H9 (cell line): ENCODE results near the gene IFT52. TPM values are rescaled to one million over a fixed set of nuclear protein-coding genes. Genes with fewer than 3 reads are reported as not detected.

Experiments used
- DNase-seq: peaks from one replicate; pipeline ENCODE4 v3.0.0-alpha.2; 2017
- H2AFZ ChIP-seq: one replicate; pipeline ENCODE4 v1.6.1; 2013; ENCODE audit warnings: mild to moderate bottlenecking, low read length, control low read depth, moderate library complexity
- H2AK5ac ChIP-seq: 2 replicates; pipeline ENCODE4 v1.6.1; 2013; ENCODE audit warnings: low read length, control low read depth, mixed read lengths; ENCODE audit not compliant: insufficient read length
- H2BK120ac ChIP-seq: one replicate; pipeline ENCODE4 v1.6.1; 2013; ENCODE audit warnings: low read depth, mild to moderate bottlenecking, low read length, control low read depth, inconsistent platforms; ENCODE audit not compliant: poor library complexity, severe bottlenecking
- H2BK12ac ChIP-seq: 2 replicates; pipeline ENCODE4 v1.6.1; 2013; ENCODE audit warnings: low read length, control low read depth, mixed read lengths, low read depth; ENCODE audit not compliant: insufficient read length
- H2BK15ac ChIP-seq: 2 replicates; pipeline ENCODE4 v1.6.1; 2013; ENCODE audit warnings: low read depth, low read length, control low read depth
- H2BK20ac ChIP-seq: one replicate; pipeline ENCODE4 v1.6.1; 2013; ENCODE audit warnings: low read depth, mild to moderate bottlenecking, low read length, control low read depth, inconsistent platforms; ENCODE audit not compliant: poor library complexity, severe bottlenecking
- H2BK5ac ChIP-seq: 2 replicates; pipeline ENCODE4 v1.6.1; 2013; ENCODE audit warnings: low read length, control low read depth, mixed read lengths; ENCODE audit not compliant: insufficient read length
- H3K14ac ChIP-seq: 2 replicates; pipeline ENCODE4 v1.6.1; 2013; ENCODE audit warnings: low read length, control low read depth; ENCODE audit not compliant: insufficient read depth
- H3K18ac ChIP-seq: 2 replicates; pipeline ENCODE4 v1.6.1; 2013; ENCODE audit warnings: low read depth, mild to moderate bottlenecking, mixed read lengths, low read length, control low read depth; ENCODE audit not compliant: insufficient read length
- H3K23ac ChIP-seq: 2 replicates; pipeline ENCODE4 v1.6.1; 2013; ENCODE audit warnings: low read length, control low read depth, mixed read lengths, low read depth; ENCODE audit not compliant: insufficient read length
- H3K23me2 ChIP-seq: 2 replicates; pipeline ENCODE4 v1.6.1; 2013; ENCODE audit warnings: low read depth, mild to moderate bottlenecking, mixed read lengths, low read length, control low read depth; ENCODE audit not compliant: insufficient read length, poor library complexity, severe bottlenecking
- H3K27ac ChIP-seq: 2 replicates; pipeline ENCODE4 v1.5.1; 2013; ENCODE audit warnings: low read length, control low read depth, mixed read lengths, low read depth; ENCODE audit not compliant: insufficient read length
- H3K27me3 ChIP-seq: 2 replicates; pipeline ENCODE4 v1.6.1; 2013; ENCODE audit warnings: low read length, control low read depth, inconsistent platforms; ENCODE audit not compliant: insufficient read depth
- H3K4ac ChIP-seq: 2 replicates; pipeline ENCODE4 v1.6.1; 2013; ENCODE audit warnings: low read depth, mild to moderate bottlenecking, control low read depth, inconsistent platforms, low read length, moderate library complexity
- H3K4me1 ChIP-seq: 2 replicates; pipeline ENCODE4 v1.6.1; 2013; ENCODE audit warnings: low read length, control low read depth, inconsistent platforms; ENCODE audit not compliant: insufficient read depth
- H3K4me2 ChIP-seq: 2 replicates; pipeline ENCODE4 v1.6.1; 2013; ENCODE audit warnings: low read length, control low read depth, mixed read lengths; ENCODE audit not compliant: insufficient read length, insufficient read depth
- H3K56ac ChIP-seq: 2 replicates; pipeline ENCODE4 v1.6.1; 2013; ENCODE audit warnings: low read depth, mild to moderate bottlenecking, mixed read lengths, low read length, control low read depth; ENCODE audit not compliant: insufficient read length
- H3K79me1 ChIP-seq: 2 replicates; pipeline ENCODE4 v1.6.1; 2013; ENCODE audit warnings: low read depth, mild to moderate bottlenecking, moderate library complexity, low read length, control low read depth, inconsistent platforms; ENCODE audit not compliant: insufficient read depth, poor library complexity, severe bottlenecking
- H3K79me2 ChIP-seq: 2 replicates; pipeline ENCODE4 v1.6.1; 2013; ENCODE audit warnings: low read length, control low read depth, inconsistent platforms; ENCODE audit not compliant: insufficient read depth
- H3K9ac ChIP-seq: 2 replicates; pipeline ENCODE4 v1.6.1; 2013; ENCODE audit warnings: low read length, control low read depth, mixed read lengths; ENCODE audit not compliant: insufficient read length; ENCODE audit errors: extremely low read depth
- H3K9me3 ChIP-seq: one replicate; pipeline ENCODE4 v1.6.1; 2013; ENCODE audit warnings: low read depth, low read length, inconsistent platforms; ENCODE audit not compliant: control insufficient read depth
- H3T11ph ChIP-seq: one replicate; pipeline ENCODE4 v1.6.1; 2013; ENCODE audit warnings: mild to moderate bottlenecking, low read length, control low read depth, inconsistent platforms
- H4K20me1 ChIP-seq: one replicate; pipeline ENCODE4 v1.6.1; 2013; ENCODE audit not compliant: control insufficient read depth, insufficient read length, insufficient read depth
- H4K5ac ChIP-seq: 2 replicates; pipeline ENCODE4 v1.6.1; 2013; ENCODE audit warnings: low read depth, mild to moderate bottlenecking, mixed read lengths, low read length, control low read depth; ENCODE audit not compliant: insufficient read length
- H4K8ac ChIP-seq: replicated peaks from 2 replicates; pipeline ENCODE4 v1.6.1; 2013; ENCODE audit warnings: low read length, control low read depth, mixed read lengths, low read depth; ENCODE audit not compliant: insufficient read length
- H4K91ac ChIP-seq: 2 replicates; pipeline ENCODE4 v1.6.1; 2013; ENCODE audit warnings: low read depth, mild to moderate bottlenecking, moderate library complexity, mixed read lengths, low read length, control low read depth; ENCODE audit not compliant: insufficient read length
- H3K27ac Mint-ChIP-seq, 3 experiments: 2 replicates in 2 of 3; 3 replicates in 1 of 3; pipeline ENCODE4 v1.8.0; 2020 to 2021; ENCODE audit warnings: mixed read lengths in 3 of 3, mild to moderate bottlenecking in 1 of 3, moderate library complexity in 1 of 3
- H3K27me3 Mint-ChIP-seq: 2 replicates; pipeline ENCODE4 v1.8.0; 2021; ENCODE audit warnings: low read depth, mild to moderate bottlenecking, moderate library complexity, mixed read lengths
- H3K36me3 Mint-ChIP-seq, 3 experiments: 2 replicates in 2 of 3; 3 replicates in 1 of 3; pipeline ENCODE4 v1.8.0; 2020 to 2021; ENCODE audit warnings: low read depth in 3 of 3, mixed read lengths in 3 of 3; ENCODE audit not compliant: insufficient read depth in 1 of 3
- H3K4me1 Mint-ChIP-seq, 2 experiments: 2 replicates each; pipeline ENCODE4 v1.8.0; 2020; ENCODE audit warnings: mixed read lengths in 2 of 2
- H3K4me3 Mint-ChIP-seq, 2 experiments: 2 replicates in 1 of 2; 3 replicates in 1 of 2; pipeline ENCODE4 v1.8.0; 2020 to 2021; ENCODE audit warnings: mild to moderate bottlenecking in 2 of 2, mixed read lengths in 2 of 2, moderate library complexity in 1 of 2
- H3K9me3 Mint-ChIP-seq, 2 experiments: 2 replicates in 1 of 2; 3 replicates in 1 of 2; pipeline ENCODE4 v1.8.0; 2020; ENCODE audit warnings: mild to moderate bottlenecking in 2 of 2, mixed read lengths in 2 of 2, moderate library complexity in 1 of 2
- WGBS: extraction: QIAGEN DNeasy Blood & Tissue Kit; methylation state at CpG from one replicate; pipeline ENCODE4 v1.1.7; 2013; ENCODE audit warnings: missing lambda C conversion rate, low lambda C conversion rate, mixed read lengths; ENCODE audit not compliant: insufficient read length; ENCODE audit errors: extremely low coverage; 5-methylcytosine and 5-hydroxymethylcytosine counted together
- total RNA-seq: library from RNA; stranded (reverse); gene quantifications from 2 replicates; pipeline ENCODE4 v1.2.1, GENCODE V29; 2021
- TF ChIP-seq, protein P1 (sequence below): fragments of 200-600 bp; sonication (generic); conservative IDR thresholded peaks from 3 replicates; pipeline ENCODE4 v1.8.0; 2021; ENCODE audit warnings: antibody characterized with exemption, mild to moderate bottlenecking

Gene IFT52
- total RNA-seq, 1 experiment from 2014 or later = 44.5 TPM

DNA sequence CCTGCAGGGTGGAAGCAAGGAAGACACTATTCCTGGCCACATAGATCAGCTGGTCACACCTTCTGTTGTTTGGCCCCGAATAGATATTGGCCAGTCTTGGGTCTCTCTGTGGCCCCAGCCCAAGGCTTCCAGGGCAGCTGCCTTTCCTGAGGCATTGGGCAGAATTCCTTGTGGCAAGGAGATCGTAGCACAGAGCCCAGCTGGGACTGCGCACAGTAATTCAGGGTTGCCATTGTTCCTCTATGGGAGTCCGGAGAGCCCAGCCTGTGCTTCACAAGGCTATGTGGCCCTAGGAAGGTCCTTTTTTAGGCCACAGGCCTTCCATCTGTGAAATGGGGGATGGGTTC lies 25.0 kb upstream of the IFT52 start:
- Histone ChIP-seq H3K14ac (no peak overlapping the region), H3K79me2 (no peaks in the 10 kb centered on the region), H3T11ph (no peak overlapping the region), H4K8ac (no peak overlapping the region), H4K91ac (no peak overlapping the region), H2AFZ (no peak overlapping the region), H3K4me1 (no peaks in the 10 kb centered on the region), H2BK120ac (no peak overlapping the region), H2BK5ac (no peak overlapping the region), H2BK12ac (no peak overlapping the region), H3K4ac (no peak overlapping the region), H4K20me1 (no peaks in the 10 kb centered on the region), H2BK15ac (no peak overlapping the region), H3K79me1 (no peaks in the 10 kb centered on the region), H3K56ac (no peak overlapping the region), H3K23ac (no peak overlapping the region), H3K27ac (no peak overlapping the region), H4K5ac (no peak overlapping the region), H3K23me2 (no peaks in the 10 kb centered on the region), H3K9ac (no peak overlapping the region), H3K4me2 (no peak overlapping the region), H3K9me3 (no peaks in the 10 kb centered on the region), H2AK5ac (no peak overlapping the region), H2BK20ac (no peak overlapping the region), H3K18ac (no peak overlapping the region), H3K27me3 (no peaks in the 10 kb centered on the region)
- no peak for DNase-seq
- WGBS = no CpG with 5 or more reads among the region's 4 CpGs
- Mint-ChIP-seq H3K27ac (no peak overlapping the region), H3K4me3 (no peak overlapping the region), H3K4me1 (peaks cover 3% of the 10 kb centered on the region in 2 experiments; a peak in 3 of 4 replicates), H3K36me3 (no peaks in the 10 kb centered on the region), H3K9me3 (no peaks in the 10 kb centered on the region), H3K27me3 (no peaks in the 10 kb centered on the region)
- TF ChIP-seq, protein P1, sequence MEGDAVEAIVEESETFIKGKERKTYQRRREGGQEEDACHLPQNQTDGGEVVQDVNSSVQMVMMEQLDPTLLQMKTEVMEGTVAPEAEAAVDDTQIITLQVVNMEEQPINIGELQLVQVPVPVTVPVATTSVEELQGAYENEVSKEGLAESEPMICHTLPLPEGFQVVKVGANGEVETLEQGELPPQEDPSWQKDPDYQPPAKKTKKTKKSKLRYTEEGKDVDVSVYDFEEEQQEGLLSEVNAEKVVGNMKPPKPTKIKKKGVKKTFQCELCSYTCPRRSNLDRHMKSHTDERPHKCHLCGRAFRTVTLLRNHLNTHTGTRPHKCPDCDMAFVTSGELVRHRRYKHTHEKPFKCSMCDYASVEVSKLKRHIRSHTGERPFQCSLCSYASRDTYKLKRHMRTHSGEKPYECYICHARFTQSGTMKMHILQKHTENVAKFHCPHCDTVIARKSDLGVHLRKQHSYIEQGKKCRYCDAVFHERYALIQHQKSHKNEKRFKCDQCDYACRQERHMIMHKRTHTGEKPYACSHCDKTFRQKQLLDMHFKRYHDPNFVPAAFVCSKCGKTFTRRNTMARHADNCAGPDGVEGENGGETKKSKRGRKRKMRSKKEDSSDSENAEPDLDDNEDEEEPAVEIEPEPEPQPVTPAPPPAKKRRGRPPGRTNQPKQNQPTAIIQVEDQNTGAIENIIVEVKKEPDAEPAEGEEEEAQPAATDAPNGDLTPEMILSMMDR = no peak
